ENCODE measurements around the gene RASEF. TPM values are rescaled to one million over a fixed set of nuclear protein-coding genes. Genes with fewer than 3 reads are reported as not detected.

RASEF gene
- total and polyA plus RNA-seq, 2 of the 4 experiments (the other 2 are of a cell fraction) = under 0.01 to 0.05 TPM

- Histone ChIP-seq H3K4me3 (ENCODE audit: insufficient read depth, low read depth, low read length) (no peak overlapping the region), H3K56ac (ENCODE audit: extremely low read depth, insufficient read depth, low read length) (no peak overlapping the region), H3K4me2 (ENCODE audit: low read depth, low read length) (no peak overlapping the region), H3K9ac (ENCODE audit: low read depth, low read length) (no peak overlapping the region), H4K5ac (ENCODE audit: low read depth, low read length) (no peak overlapping the region), H3K27me3 (ENCODE audit: control insufficient read depth, insufficient read depth, low read length) (0 out of 2 replicates have a peak, but pooled peaks cover 2% of the 10 kb centered on the region), H4K91ac (ENCODE audit: insufficient read depth, low read depth, low read length) (no peak overlapping the region), H3K9me1 (ENCODE audit: insufficient read depth, low read length) (no peaks in the 10 kb centered on the region), H2BK20ac (ENCODE audit: low read depth, low read length) (no peak overlapping the region), H2AK9ac (replicated peaks; ENCODE audit: low read depth, low read length, poor library complexity) (no peak overlapping the region), H3K23ac (ENCODE audit: low read depth, low read length) (no peak overlapping the region), H2BK120ac (ENCODE audit: low read depth, low read length) (no peak overlapping the region), H2BK5ac (ENCODE audit: low read depth, low read length, poor library complexity, severe bottlenecking) (no peak overlapping the region), H2BK15ac (ENCODE audit: low read depth, low read length) (no peak overlapping the region), H3K14ac (replicated peaks; ENCODE audit: low read depth, low read length) (no peak overlapping the region), H3K79me1 (ENCODE audit: low read depth in 1 of 2, low read length in 2 of 2) (no peaks in the 10 kb centered on the region), H2AFZ (replicated peaks; ENCODE audit: low read length, poor library complexity) (no peak overlapping the region), H3K4me1 (ENCODE audit: control insufficient read depth, insufficient read depth, low read length) (no peaks in the 10 kb centered on the region), H3K9me3 (ENCODE audit: control insufficient read depth, insufficient read depth, low read length) (no peaks in the 10 kb centered on the region), H2AK5ac (ENCODE audit: low read depth, low read length) (no peak overlapping the region), H4K8ac (ENCODE audit: low read depth in 2 of 2, low read length in 2 of 2) (no peak overlapping the region), H3K36me3 (ENCODE audit: control insufficient read depth, insufficient read depth, low read length) (no peaks in the 10 kb centered on the region), H3K18ac (ENCODE audit: low read depth, low read length) (no peak overlapping the region), H3K27ac (ENCODE audit: insufficient read depth, low read length) (no peak overlapping the region), H3K4ac (ENCODE audit: low read depth, low read length) (no peak overlapping the region), H4K20me1 (ENCODE audit: insufficient read depth, low read length) (no peaks in the 10 kb centered on the region)
- no TSS peak for BruUV-seq (replicated peaks)
- in situ Hi-C loops (cut with MboI; ENCODE audit: low sequenced_read_pairs) (loop anchor here (25.0 kb wide), 2 partner anchors 1257 to 1457 kb away; no protein-coding TSS in a partner anchor), dilution Hi-C loops (cut with HindIII; ENCODE audit: low sequenced_read_pairs, unreplicated experiment) (no loop called here), intact Hi-C loops (cut with micrococcal nuclease) (loop anchor here (10.0 kb wide), 2 partner anchors 364 to 1284 kb away; partner anchors contain the start of gene TLE1)
- CTCF ChIA-PET = no interaction called here
- TF ChIP-seq ELK1 (IDR thresholded peaks at IDR 0.05; ENCODE audit: borderline replicate concordance, low read depth, low read length) (no peak), CEBPB (IDR thresholded peaks at IDR 0.05; ENCODE audit: low read depth, low read length) (no peak), MAFK (IDR thresholded peaks at IDR 0.05; ENCODE audit: low read depth, low read length) (no peak), SMC3 (IDR thresholded peaks at IDR 0.05; ENCODE audit: low read depth, low read length) (no peak), FOS (IDR thresholded peaks at IDR 0.05; ENCODE audit: low read depth, low read length) (no peak)
- ATAC-seq (ENCODE audit: low read depth) = no peak
- no CpG with 5 or more reads among the region's 1 CpG for WGBS, 2 experiments (ENCODE audit: extremely low coverage in 2 of 2, insufficient read length in 1 of 2)
- DNase-seq = no peak
- POLR2A ChIA-PET (ENCODE audit: unreplicated experiment) = no interaction called here
These were observed 94.1 kb downstream of the RASEF start for GRCh38 chr9:82968816-82969215.
